HG03558 (cell line): Measurements from ENCODE around the gene LHPP.

Experiments used
- ATAC-seq: cut with Tn5 transposase; IDR thresholded peaks from one replicate; pipeline ENCODE4 v1.9.1; 2021; ENCODE audit warnings: moderate number of reproducible peaks; ENCODE audit not compliant: unreplicated experiment; ENCODE audit errors: extremely low read depth

The LHPP gene

GRCh38 chr10:124516181-124516580 lies 54.6 kb downstream of the LHPP start:
- no peak for ATAC-seq

DNA sequence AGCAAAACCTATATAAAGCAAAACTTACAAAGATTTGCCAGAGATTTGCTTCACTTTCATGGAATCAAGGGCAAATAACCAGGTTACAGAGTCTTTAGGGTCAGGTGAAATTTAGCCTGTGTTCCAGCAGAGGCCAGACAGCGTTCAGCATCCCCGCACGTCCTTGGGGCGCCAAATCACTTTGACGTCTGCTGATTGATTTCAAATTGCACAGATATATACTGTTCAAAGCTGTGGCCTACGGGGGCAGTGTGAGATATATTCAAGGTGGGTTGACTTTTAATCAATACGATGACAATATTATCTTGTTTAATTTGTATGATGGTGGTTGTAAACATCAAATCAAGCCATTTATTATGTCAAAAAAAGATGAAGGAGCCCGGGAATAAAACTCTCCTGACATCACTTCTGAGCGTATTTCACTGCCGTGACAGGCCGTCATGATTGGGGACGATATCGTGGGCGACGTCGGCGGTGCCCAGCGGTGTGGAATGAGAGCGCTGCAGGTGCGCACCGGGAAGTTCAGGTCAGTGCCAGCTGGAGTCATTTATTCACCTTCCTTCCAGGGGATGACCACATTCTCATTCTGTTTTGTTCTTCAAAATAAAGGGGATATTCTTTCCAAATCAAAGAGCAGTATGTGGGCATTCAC lies 55.2 kb downstream of the LHPP start:
- no peak for ATAC-seq

GRCh38 chr10:124517461-124517860 lies 55.8 kb downstream of the LHPP start:
- ATAC-seq: no peak

DNA sequence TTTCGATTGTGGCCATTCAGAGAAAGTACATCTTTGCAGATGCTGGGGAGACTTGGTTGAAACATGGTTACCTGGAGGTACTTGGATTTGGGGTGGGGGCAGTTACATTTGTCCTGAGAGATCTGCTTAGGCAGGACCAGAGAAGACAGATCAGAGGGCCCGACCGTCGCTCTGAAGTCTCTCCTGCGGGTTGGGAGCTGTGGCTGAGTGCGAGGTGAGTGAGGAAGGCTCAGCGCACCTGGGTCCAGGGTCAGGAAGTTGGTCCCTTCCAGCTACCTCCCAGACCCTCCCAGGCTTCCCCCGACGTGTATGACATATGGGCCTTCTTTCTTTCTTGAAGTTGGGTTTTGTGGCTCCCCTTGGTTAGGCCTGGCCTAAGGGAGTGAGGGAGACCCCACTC lies 56.3 kb downstream of the LHPP start:
- ATAC-seq: no peak

- no peak for ATAC-seq
Observed at GRCh38 chr10:124518366-124518765, 56.7 kb downstream of the LHPP start.

- no peak for ATAC-seq
Observed at GRCh38 chr10:124520558-124521428, 59.2 kb downstream of the LHPP start.

- ATAC-seq: no peak
Observed at GRCh38 chr10:124521429-124521871, 59.8 kb downstream of the LHPP start.

DNA sequence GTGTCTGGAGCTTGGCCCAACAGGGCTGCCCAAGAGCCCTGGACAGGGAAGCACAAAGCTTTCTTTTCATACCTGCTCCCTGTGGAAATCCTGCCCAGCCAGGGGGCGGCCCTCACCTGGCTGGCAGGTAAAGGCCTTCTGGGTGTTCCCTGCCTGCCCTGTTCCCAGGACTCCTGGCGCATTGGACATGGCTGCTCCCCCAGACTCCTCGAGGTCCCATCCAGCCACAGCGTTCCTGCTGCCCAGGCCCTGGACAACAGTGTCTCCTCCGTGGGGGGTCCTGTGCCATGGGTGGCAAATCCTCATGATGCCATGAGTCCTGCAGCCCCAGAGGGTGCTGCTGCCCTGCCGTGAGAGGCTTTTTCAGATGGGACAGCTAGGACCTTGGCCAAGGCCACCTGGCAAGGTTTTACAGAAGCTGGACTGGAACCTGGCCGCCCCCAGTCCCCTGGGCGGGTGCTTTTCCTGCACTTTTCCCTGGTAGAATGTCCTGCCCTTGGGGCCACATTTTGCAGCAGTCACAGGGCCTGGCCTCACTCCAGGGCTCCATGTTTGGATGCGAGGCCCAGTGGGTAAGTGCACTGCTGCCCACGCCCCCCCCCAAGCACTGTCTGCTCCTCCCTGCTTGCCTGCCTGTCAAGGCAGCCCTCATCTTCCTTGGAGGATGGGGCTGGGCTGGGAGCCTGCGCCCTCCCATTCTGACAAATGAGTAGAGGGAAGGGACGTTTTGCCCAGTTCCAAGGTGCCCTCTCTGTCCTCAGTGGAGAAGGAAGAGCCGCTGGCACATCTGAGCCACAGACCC lies 60.7 kb downstream of the LHPP start:
- no peak for ATAC-seq

DNA sequence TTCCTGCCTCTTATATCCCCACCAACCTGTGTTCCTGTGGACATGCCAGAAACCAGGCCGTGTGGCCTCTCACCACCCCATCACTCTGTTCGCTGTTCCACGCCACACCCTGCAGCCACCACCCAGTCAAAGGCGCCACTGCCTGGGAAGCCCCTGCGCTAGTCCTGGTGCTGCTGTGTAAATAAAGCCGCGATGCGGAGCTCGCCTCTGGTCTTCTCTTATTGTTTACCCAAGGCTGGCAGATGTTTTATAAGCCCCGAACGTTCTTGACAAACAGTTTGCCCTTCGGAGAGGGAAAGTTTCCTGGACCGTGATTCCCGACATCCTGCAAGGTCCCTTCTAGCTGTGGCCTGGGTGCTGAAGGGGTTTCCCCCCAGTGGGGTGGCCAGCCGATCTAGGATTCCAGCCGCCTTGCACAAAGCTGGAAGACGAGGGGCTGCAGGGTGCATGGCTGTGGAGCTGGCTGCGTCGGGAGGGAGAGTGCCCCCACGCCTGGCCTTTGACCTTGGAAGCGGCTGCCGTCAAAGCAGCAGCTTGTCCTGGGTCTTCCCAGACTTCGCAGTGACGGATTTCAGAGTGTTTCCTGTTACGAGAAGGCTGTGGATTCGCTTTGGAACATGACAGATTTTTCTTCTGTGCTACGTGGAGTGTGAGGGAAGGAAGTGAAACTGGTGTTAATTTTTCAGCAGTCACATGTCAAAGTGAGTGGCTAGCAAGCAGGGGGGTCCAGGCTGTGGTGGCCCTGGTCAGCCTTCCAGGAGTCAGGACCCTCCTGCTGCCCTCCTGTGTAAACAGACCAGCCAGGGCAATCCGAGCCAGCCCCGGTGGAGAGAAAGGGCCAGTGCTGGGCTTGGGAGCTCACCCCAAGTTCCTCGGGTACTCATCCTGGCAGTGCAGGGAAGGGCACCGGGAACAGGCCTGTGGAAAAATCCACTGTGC lies 61.6 kb downstream of the LHPP start:
- no peak for ATAC-seq

DNA sequence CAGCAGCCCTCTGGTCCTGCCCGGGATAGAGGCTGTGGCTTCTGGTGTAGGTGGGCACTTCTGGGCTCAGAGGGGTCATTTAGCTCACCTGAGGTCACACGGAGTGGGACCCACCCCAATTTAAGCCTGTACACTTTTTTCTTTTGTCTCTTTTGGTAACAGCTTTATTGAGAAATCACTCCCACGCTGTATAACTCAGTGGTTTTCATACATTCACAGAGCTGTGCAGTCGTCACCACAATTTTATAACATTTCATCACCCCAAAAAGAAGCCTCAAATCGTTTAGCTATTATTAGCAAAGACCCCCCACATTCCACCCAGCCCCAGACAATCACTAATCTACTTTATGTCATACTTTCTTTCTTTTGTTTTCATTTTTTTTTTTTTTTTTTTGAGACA lies 62.3 kb downstream of the LHPP start:
- no peak for ATAC-seq

DNA sequence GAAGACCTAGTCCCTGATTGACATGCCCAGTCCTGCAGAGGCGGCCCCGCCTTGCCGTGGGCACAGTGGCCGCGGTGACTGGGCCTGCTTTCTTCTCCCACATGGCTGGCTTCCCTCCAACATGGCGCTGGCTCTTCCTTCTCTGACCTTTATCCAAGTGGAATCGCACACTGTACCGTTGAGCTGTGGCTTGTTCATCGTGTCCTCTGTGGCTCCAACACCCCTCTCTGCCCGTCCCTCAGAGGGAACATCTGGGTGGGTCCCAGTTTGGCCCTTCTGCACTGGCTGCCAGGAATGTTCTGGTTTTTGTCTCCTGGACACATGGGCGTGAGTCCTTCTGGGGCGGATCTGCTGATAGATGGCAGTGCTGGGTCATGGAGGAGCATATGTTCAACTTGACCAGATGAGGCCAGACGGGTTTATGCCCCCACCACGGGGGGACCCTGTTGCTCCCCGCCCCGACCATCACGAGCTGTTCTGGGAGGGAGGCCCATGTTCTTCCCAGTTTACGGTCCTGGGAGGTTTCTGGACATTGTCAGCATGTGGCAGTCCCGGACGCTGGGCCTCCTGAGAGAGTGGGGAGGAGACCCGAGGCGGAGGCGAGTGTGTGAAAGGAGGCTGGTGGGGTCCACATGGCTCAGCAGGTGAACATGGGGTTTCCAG lies 63.5 kb downstream of the LHPP start:
- no peak for ATAC-seq

GRCh38 chr10:124525751-124526600 lies 64.4 kb downstream of the LHPP start:
- ATAC-seq: no peak

GRCh38 chr10:124526621-124527267 lies 65.1 kb downstream of the LHPP start:
- ATAC-seq: no peak

DNA sequence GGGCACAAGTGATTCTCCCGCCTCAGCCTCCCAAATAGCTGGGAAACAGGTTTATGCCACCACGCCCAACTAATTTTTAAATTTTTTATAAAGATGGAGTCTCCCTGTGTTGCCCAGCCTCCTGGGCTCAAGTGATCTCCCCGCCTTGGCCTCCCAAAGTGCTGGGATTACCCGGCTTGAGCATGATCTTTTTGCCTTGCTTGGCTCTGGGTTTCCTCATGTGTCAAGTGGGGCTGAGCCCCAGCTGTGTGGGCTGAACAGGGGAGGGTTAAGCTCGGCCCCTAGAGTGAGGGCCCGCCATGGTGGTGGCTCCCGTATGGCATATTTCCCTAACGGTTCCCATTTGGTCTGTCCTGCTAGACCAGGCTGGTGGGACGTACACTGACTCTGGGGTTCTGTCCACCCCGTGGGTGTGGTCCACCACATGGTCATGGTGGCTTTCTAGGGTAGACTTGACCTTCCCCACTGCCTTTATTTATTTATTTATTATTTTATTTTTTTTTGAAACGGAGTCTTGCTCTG lies 66.3 kb downstream of the LHPP start:
- no peak for ATAC-seq

DNA sequence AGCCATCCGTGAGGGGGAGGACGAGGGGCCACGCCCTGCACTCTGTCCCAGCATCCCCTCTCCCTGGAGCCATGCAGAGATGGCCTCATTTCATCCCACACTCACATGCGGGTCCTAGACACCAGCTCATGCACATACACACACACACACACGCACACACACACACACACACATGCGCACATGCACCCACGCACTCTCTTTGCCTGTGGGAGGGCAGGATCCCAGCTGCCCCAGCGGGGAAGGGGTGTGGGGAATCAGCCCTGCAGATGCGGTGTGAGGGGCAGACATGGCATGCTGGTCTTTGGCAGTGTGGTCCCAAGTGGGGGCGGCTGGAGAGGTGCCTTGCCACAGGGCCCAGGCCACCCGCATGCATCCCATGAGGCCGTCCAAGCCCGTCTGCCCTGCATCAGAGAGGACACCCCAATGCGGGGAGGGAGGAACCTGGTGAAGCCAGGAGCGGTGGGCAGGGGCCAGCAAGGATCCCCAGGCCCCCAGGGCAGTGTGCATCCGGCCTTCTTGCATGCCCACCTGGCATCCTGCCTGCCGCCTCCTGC lies 68.1 kb downstream of the LHPP start:
- no peak for ATAC-seq

DNA sequence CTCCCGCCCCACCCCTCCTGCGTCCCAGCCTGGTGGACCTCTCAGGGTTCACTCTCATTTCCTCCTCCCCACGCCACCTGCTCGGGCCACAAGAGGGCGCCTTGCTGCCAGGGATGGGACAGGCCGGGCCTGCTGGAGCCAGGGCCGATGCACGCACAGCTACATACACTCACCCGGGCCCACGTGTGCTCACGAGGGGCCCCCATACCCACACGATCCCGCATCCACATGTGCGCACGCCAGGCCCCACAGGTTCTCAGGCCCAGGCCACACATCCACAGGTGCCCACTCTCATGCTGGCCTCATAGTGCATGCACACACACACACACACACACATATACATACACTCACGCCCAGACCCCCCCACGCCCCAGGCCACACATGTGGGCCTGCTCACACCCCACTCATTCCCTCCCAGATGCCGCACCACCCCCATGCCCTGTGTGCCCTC lies 68.6 kb downstream of the LHPP start:
- ATAC-seq: no peak

DNA sequence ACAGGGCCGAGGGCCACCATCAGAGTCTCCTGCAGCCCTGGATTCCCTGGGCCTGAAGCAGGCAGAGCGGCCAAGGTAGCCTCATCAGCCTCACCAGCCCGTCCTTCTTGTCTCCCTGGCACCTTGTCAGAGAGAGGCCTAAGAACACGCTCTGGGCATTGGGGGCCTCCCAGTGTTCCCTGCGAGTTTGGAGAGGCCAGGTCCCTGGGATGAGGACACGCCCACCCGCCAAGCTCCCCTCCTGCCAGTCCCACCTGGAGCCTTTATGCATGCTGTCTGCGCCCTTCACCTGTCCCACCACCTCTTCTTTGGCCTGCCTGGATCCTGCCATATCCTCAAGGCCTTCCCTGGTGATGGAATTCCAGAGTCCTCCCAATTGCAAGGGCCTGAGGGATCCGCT lies 69.2 kb downstream of the LHPP start:
- ATAC-seq: no peak
